ENCODE data around the gene SPIN1.

DNA sequence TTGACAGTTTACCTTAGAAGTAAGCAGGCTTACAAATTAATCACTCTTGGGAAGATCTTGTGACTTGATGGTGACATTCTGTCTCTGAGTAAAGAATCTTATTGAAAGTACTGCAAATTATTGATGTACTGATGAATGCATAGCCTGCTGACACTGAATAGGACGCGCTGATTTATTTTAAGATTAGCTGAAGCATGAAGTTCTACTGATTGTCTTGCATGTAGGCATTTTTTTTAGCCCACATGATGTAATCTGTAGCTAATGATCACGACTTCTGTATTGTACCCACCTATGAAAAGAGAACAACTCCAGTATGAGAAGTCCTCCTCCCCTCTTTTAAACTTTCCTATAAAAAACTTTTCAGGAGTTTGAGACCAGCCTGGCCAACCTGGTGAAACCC lies 28.3 kb upstream of the SPIN1 start:
- TF ChIP-seq, protein P1, sequence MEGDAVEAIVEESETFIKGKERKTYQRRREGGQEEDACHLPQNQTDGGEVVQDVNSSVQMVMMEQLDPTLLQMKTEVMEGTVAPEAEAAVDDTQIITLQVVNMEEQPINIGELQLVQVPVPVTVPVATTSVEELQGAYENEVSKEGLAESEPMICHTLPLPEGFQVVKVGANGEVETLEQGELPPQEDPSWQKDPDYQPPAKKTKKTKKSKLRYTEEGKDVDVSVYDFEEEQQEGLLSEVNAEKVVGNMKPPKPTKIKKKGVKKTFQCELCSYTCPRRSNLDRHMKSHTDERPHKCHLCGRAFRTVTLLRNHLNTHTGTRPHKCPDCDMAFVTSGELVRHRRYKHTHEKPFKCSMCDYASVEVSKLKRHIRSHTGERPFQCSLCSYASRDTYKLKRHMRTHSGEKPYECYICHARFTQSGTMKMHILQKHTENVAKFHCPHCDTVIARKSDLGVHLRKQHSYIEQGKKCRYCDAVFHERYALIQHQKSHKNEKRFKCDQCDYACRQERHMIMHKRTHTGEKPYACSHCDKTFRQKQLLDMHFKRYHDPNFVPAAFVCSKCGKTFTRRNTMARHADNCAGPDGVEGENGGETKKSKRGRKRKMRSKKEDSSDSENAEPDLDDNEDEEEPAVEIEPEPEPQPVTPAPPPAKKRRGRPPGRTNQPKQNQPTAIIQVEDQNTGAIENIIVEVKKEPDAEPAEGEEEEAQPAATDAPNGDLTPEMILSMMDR (IDR thresholded peaks at IDR 0.05): no peak
- no peak for TF ChIP-seq POLR2A (IDR thresholded peaks at IDR 0.05)
